Small intestine (tissue), 7 donors: ENCODE measurements around the gene GSE1. TPM values are rescaled to one million over a fixed set of nuclear protein-coding genes. Genes with fewer than 3 reads are reported as not detected.

Experiments used
- DNase-seq, 2 donors: peaks; one replicate each; pipeline versions ENCODE4 v3.0.0 to v3.0.0-alpha.2; 2013
- FAIRE-seq: peaks from 2 replicates; lab custom pipeline; 2012; peaks lifted over from hg19 to GRCh38; lab: Jason Lieb, UNC
- H3K27ac ChIP-seq, 3 donors: one replicate each; pipeline ENCODE4 v1.5.1; 2013; ENCODE audit warnings: low read length in 2 of 3, mild to moderate bottlenecking in 2 of 3, control low read depth in 1 of 3, inconsistent platforms in 1 of 3, low read depth in 1 of 3, moderate library complexity in 1 of 3
- H3K27me3 ChIP-seq, 3 donors: one replicate each; pipeline ENCODE4 v1.6.1; 2013; ENCODE audit warnings: low read length in 3 of 3, inconsistent platforms in 1 of 3; ENCODE audit not compliant: control insufficient read depth in 3 of 3, insufficient read depth in 3 of 3
- H3K36me3 ChIP-seq, 3 donors: one replicate each; pipeline ENCODE4 v1.6.1; 2013; ENCODE audit warnings: low read length in 3 of 3, inconsistent platforms in 1 of 3, low read depth in 1 of 3, mild to moderate bottlenecking in 1 of 3, moderate library complexity in 1 of 3; ENCODE audit not compliant: control insufficient read depth in 3 of 3, insufficient read depth in 2 of 3
- H3K4me1 ChIP-seq, 3 donors: one replicate each; pipeline ENCODE4 v1.6.1; 2013; ENCODE audit warnings: low read length in 2 of 3, inconsistent platforms in 1 of 3, low read depth in 1 of 3, mild to moderate bottlenecking in 1 of 3, moderate library complexity in 1 of 3; ENCODE audit not compliant: control insufficient read depth in 3 of 3, insufficient read depth in 2 of 3
- H3K4me3 ChIP-seq, 3 donors: one replicate each; pipeline ENCODE4 v1.5.1; 2013; ENCODE audit warnings: low read length in 3 of 3, control low read depth in 1 of 3, inconsistent platforms in 1 of 3, low read depth in 1 of 3, mild to moderate bottlenecking in 1 of 3, moderate library complexity in 1 of 3
- H3K9me3 ChIP-seq, 2 donors: one replicate each; pipeline ENCODE4 v1.6.1; 2013; ENCODE audit warnings: low read depth in 1 of 2, low read length in 1 of 2; ENCODE audit not compliant: control insufficient read depth in 2 of 2, insufficient read depth in 1 of 2
- WGBS, 3 donors: extraction: QIAGEN DNeasy Blood & Tissue Kit; methylation state at CpG; one replicate each; pipeline ENCODE4 v1.1.7; 2013; 5-methylcytosine and 5-hydroxymethylcytosine counted together
- polyA plus RNA-seq, 4 donors: library from polyadenylated mRNA; stranded (reverse) in 3 of 4; unstranded in 1 of 4; fragments of 200-250 nt in 3 of 4; fragments of 120-200 nt in 1 of 4; gene quantifications; one replicate each; pipeline versions ENCODE4 v1.2.1 to v1.2.3, GENCODE V29; 2013
- donor health status: healthy with polysubstance abuse.
- donor health status: control.
- donor health status: control.
- donor health status: Bipolar disorder and iron deficiency.
- donor health status: healthy.

The GSE1 gene
- polyA plus RNA-seq, 4 donors: 9.2 to 96.1 (median 17.7) TPM

- 83 to 92% (median 88%) methylated on average over 18 of the region's 18 CpGs for WGBS, 3 donors
- H3K4me3 ChIP-seq: no peak overlapping the region
- H3K27ac ChIP-seq: no peak overlapping the region
- H3K27me3 ChIP-seq: no peaks in the 10 kb centered on the region
- peaks cover 0 to 69% (median 0%) of the 10 kb centered on the region in 3 donors for H3K36me3 ChIP-seq
- DNase-seq (no peak), FAIRE-seq (no peak)
- peaks cover 4 to 49% (median 6%) of the 10 kb centered on the region in 3 donors for H3K4me1 ChIP-seq
- peaks cover 0 to 18% of the 10 kb centered on the region in 2 donors for H3K9me3 ChIP-seq
Observed at GRCh38 chr16:85625485-85626117, 12.5 kb downstream of the GSE1 start.

- 34 to 45% (median 41%) methylated on average over 37 of the region's 37 CpGs for WGBS, 3 donors
- H3K4me1 ChIP-seq: peaks cover 4 to 48% (median 5%) of the 10 kb centered on the region in 3 donors
- FAIRE-seq (no peak), DNase-seq (peak in 1 of 2 donors; percentile 60)
- peak overlapping the region in 1 of 3 donors; percentile 15 for H3K4me3 ChIP-seq
- H3K27me3 ChIP-seq: no peaks in the 10 kb centered on the region
- H3K36me3 ChIP-seq: peaks cover 0 to 70% (median 0%) of the 10 kb centered on the region in 3 donors
- peak overlapping the region in 1 of 3 donors; percentile 43 for H3K27ac ChIP-seq
- H3K9me3 ChIP-seq: peaks cover 0 to 18% of the 10 kb centered on the region in 2 donors
Observed at GRCh38 chr16:85626191-85626981, 13.3 kb downstream of the GSE1 start.

DNA sequence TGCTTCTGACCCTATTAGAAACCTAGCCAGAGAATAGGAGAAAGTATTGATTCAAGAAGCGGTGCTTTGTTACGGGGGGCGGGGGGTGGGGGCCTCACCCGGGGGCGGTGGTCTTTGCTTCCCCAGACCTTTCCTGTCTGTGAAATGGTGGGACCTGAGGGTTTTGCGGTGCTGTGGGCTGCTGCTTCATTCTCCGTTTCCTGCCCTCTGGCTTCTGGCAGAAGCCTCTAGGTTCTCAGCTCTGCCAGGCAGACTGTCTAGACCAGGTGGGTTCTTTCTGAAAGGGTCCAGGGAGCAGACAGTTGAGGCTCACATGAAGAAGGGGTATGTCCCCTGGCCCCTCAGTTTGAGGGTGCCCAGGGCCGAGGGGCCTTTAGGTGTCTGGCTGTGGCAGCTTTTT is 14.0 kb downstream of the GSE1 start:
- Histone ChIP-seq H3K27ac (peak overlapping the region in 1 of 3 donors; percentile 43), H3K27me3 (no peaks in the 10 kb centered on the region), H3K36me3 (peaks cover 0 to 71% (median 0%) of the 10 kb centered on the region in 3 donors), H3K9me3 (peaks cover 0 to 18% of the 10 kb centered on the region in 2 donors), H3K4me3 (no peak overlapping the region), H3K4me1 (peaks cover 0 to 42% (median 4%) of the 10 kb centered on the region in 3 donors)
- 52 to 75% (median 71%) methylated on average over 8 of the region's 8 CpGs for WGBS, 3 donors
- DNase-seq: no peak
- FAIRE-seq: no peak

DNA sequence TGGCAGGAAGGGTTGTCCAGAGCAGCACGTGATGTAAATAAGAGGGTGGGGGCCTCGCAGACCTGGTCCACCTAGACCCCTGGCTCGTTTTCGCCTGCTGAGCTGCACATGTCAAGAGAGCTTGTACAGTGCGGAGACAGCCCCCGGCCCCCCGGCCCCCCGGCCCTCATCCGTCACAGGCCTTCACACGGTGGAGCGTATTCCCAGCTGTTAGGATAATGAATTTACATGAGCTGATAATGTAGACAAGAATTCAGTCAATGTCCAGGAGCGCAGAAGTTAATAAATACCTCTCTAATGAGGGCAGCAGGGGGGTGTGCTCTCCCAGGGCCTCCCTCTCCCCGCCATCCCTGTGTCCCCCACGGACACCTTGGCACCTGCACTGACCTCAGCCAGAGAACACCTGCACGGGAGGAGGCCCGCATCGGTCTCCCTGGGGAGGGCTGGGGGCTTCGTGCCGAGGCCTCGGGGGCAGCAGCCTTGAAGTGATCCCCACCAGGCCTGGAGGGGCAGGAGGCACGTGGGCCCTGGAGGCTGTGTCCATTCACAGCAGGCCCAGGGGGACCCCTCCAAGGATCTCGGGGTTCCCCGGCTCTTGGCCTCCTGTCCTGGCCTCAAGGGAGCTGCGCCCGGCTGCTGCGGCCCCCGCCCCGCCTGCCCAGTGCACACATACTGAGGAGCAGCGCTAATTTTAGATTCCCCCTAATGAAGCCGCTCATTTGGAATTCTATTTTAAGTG is 14.6 kb downstream of the GSE1 start:
- DNase-seq: no peak
- H3K4me3 ChIP-seq: no peak overlapping the region
- H3K36me3 ChIP-seq: peaks cover 0 to 73% (median 0%) of the 10 kb centered on the region in 3 donors
- peaks cover 0 to 37% (median 4%) of the 10 kb centered on the region in 3 donors for H3K4me1 ChIP-seq
- FAIRE-seq: no peak
- 78 to 86% (median 79%) methylated on average over 26 to 30 of the region's 30 CpGs for WGBS, 3 donors
- H3K9me3 ChIP-seq: peaks cover 0 to 18% of the 10 kb centered on the region in 2 donors
- no peaks in the 10 kb centered on the region for H3K27me3 ChIP-seq
- H3K27ac ChIP-seq: no peak overlapping the region

GRCh38 chr16:85628265-85628556 is 15.1 kb downstream of the GSE1 start:
- FAIRE-seq (no peak), DNase-seq (no peak)
- peaks cover 0 to 75% (median 0%) of the 10 kb centered on the region in 3 donors for H3K36me3 ChIP-seq
- WGBS, 3 donors: 84 to 93% (median 92%) methylated on average over 5 of the region's 5 CpGs
- no peaks in the 10 kb centered on the region for H3K27me3 ChIP-seq
- H3K4me1 ChIP-seq: peaks cover 0 to 35% (median 4%) of the 10 kb centered on the region in 3 donors
- H3K27ac ChIP-seq: no peak overlapping the region
- no peak overlapping the region for H3K4me3 ChIP-seq
- peaks cover 0 to 18% of the 10 kb centered on the region in 2 donors for H3K9me3 ChIP-seq

DNA sequence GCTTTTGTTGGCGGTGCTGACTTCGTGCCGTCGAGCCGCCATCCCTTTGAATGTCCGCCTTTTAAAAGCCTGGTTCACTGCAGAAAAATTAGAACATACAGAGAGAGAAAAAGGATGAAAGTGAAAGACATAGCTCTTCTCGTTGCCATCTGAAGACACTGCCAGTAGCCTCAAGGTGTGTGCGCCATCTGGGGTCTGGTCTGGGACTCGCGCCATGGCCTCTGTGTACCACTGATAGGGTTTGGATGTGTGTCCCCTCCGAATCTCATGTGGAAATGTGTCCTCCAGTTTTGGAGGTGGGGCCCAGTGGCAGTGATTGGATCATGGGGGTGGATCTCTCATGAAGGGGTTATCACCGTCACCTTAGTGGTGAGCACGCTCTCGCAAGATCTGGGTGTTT is 15.5 kb downstream of the GSE1 start:
- FAIRE-seq: no peak
- Histone ChIP-seq H3K36me3 (peaks cover 0 to 75% (median 0%) of the 10 kb centered on the region in 3 donors), H3K27me3 (no peaks in the 10 kb centered on the region), H3K9me3 (peaks cover 0 to 18% of the 10 kb centered on the region in 2 donors), H3K4me1 (peaks cover 0 to 35% (median 4%) of the 10 kb centered on the region in 3 donors), H3K27ac (no peak overlapping the region), H3K4me3 (no peak overlapping the region)
- WGBS, 3 donors: 92 to 97% (median 96%) methylated on average over 14 of the region's 14 CpGs
- DNase-seq: no peak

GRCh38 chr16:85629326-85629725 is 16.2 kb downstream of the GSE1 start:
- FAIRE-seq (no peak), DNase-seq (no peak)
- WGBS, 3 donors: 96 to 98% (median 98%) methylated on average over 10 of the region's 10 CpGs
- H3K27ac ChIP-seq: no peak overlapping the region
- H3K36me3 ChIP-seq: peaks cover 0 to 78% (median 2%) of the 10 kb centered on the region in 3 donors
- H3K9me3 ChIP-seq: peaks cover 0 to 18% of the 10 kb centered on the region in 2 donors
- no peaks in the 10 kb centered on the region for H3K27me3 ChIP-seq
- peaks cover 0 to 33% (median 4%) of the 10 kb centered on the region in 3 donors for H3K4me1 ChIP-seq
- no peak overlapping the region for H3K4me3 ChIP-seq

- Histone ChIP-seq H3K4me3 (no peak overlapping the region), H3K27me3 (no peaks in the 10 kb centered on the region), H3K9me3 (peaks cover 0 to 18% of the 10 kb centered on the region in 2 donors), H3K27ac (no peak overlapping the region), H3K36me3 (peaks cover 0 to 78% (median 2%) of the 10 kb centered on the region in 3 donors), H3K4me1 (peaks cover 0 to 28% (median 4%) of the 10 kb centered on the region in 3 donors)
- WGBS, 3 donors: 97 to 98% (median 97%) methylated on average over 5 of the region's 5 CpGs
- DNase-seq (no peak), FAIRE-seq (no peak)
Observed at GRCh38 chr16:85629853-85630252, 16.7 kb downstream of the GSE1 start.
